Measurements from ENCODE around the gene C1QTNF9.
"Not testable (repeated sequence)": the region's sequence is repeated elsewhere in the genome, so short reads cannot be mapped to it uniquely, and the experiment has no call there.

C1QTNF9 gene

GRCh38 chr13:24341439-24341838 lies 32.1 kb downstream of the C1QTNF9 start:
- Histone ChIP-seq H3F3A (ENCODE audit: control insufficient read depth, insufficient read depth) (no peaks in the 10 kb centered on the region), H3K4me2 (ENCODE audit: low read length) (no peak overlapping the region), H3K79me2 (ENCODE audit: control insufficient read depth, low read length) (no peaks in the 10 kb centered on the region), H3K27ac (ENCODE audit: low read depth, low read length) (no peak overlapping the region), H3K9me2 (replicated peaks; ENCODE audit: control insufficient read depth, low read length) (no peaks in the 10 kb centered on the region), H3K27me3 (ENCODE audit: control insufficient read depth, low read length) (no peaks in the 10 kb centered on the region), H3K4me3 (ENCODE audit: low read length) (no peak overlapping the region), H4K20me1 (ENCODE audit: control insufficient read depth, insufficient read depth, low read depth, low read length) (no peaks in the 10 kb centered on the region), H3K4me1 (ENCODE audit: control insufficient read depth, low read length) (no peaks in the 10 kb centered on the region), H3K36me3 (ENCODE audit: control insufficient read depth, low read length) (no peaks in the 10 kb centered on the region), H3K9me3 (ENCODE audit: control insufficient read depth, insufficient read depth, low read length) (peaks cover 5% of the 10 kb centered on the region; the same call in 1 of the 2 replicates)
- no peak for TF ChIP-seq CTCF (IDR thresholded peaks at IDR 0.05; ENCODE audit: low read depth, low read length, poor library complexity, severe bottlenecking)
- TF ChIP-seq EZH2phosphoT487 (IDR thresholded peaks at IDR 0.05; ENCODE audit: borderline replicate concordance, low read length): no peak

GRCh38 chr13:24348385-24348784 lies 39.0 kb downstream of the C1QTNF9 start:
- no peaks in the 10 kb centered on the region for H3K9me3 ChIP-seq (ENCODE audit: control insufficient read depth, insufficient read depth, low read length)
- no peaks in the 10 kb centered on the region for H3F3A ChIP-seq (ENCODE audit: control insufficient read depth, insufficient read depth)
- no peaks in the 10 kb centered on the region for H4K20me1 ChIP-seq (ENCODE audit: control insufficient read depth, insufficient read depth, low read depth, low read length)
- no peak overlapping the region for H3K27ac ChIP-seq (ENCODE audit: low read depth, low read length)
- no peaks in the 10 kb centered on the region for H3K79me2 ChIP-seq (ENCODE audit: control insufficient read depth, low read length)
- H3K4me2 ChIP-seq (ENCODE audit: low read length): no peak overlapping the region
- no peak for TF ChIP-seq CTCF (IDR thresholded peaks at IDR 0.05; ENCODE audit: low read depth, low read length, poor library complexity, severe bottlenecking)
- no peak for TF ChIP-seq EZH2phosphoT487 (IDR thresholded peaks at IDR 0.05; ENCODE audit: borderline replicate concordance, low read length)
- no peaks in the 10 kb centered on the region for H3K9me2 ChIP-seq (replicated peaks; ENCODE audit: control insufficient read depth, low read length)
- H3K4me3 ChIP-seq (ENCODE audit: low read length): no peak overlapping the region
- no peaks in the 10 kb centered on the region for H3K36me3 ChIP-seq (ENCODE audit: control insufficient read depth, low read length)
- no peaks in the 10 kb centered on the region for H3K4me1 ChIP-seq (ENCODE audit: control insufficient read depth, low read length)
- peaks cover 3% of the 10 kb centered on the region; the same call in 1 of the 2 replicates for H3K27me3 ChIP-seq (ENCODE audit: control insufficient read depth, low read length)

GRCh38 chr13:24348797-24349515 lies 39.6 kb downstream of the C1QTNF9 start:
- Histone ChIP-seq H3K79me2 (ENCODE audit: control insufficient read depth, low read length) (no peaks in the 10 kb centered on the region), H3K27ac (ENCODE audit: low read depth, low read length) (no peak overlapping the region), H3K4me1 (ENCODE audit: control insufficient read depth, low read length) (no peaks in the 10 kb centered on the region), H3K27me3 (ENCODE audit: control insufficient read depth, low read length) (peaks cover 3% of the 10 kb centered on the region; the same call in 1 of the 2 replicates), H3K4me2 (ENCODE audit: low read length) (no peak overlapping the region), H3K4me3 (ENCODE audit: low read length) (no peak overlapping the region), H4K20me1 (ENCODE audit: control insufficient read depth, insufficient read depth, low read depth, low read length) (no peaks in the 10 kb centered on the region), H3K9me2 (replicated peaks; ENCODE audit: control insufficient read depth, low read length) (no peaks in the 10 kb centered on the region), H3K36me3 (ENCODE audit: control insufficient read depth, low read length) (no peaks in the 10 kb centered on the region), H3F3A (ENCODE audit: control insufficient read depth, insufficient read depth) (no peaks in the 10 kb centered on the region), H3K9me3 (ENCODE audit: control insufficient read depth, insufficient read depth, low read length) (no peaks in the 10 kb centered on the region)
- TF ChIP-seq CTCF (IDR thresholded peaks at IDR 0.05; ENCODE audit: low read depth, low read length, poor library complexity, severe bottlenecking) (no peak), EZH2phosphoT487 (IDR thresholded peaks at IDR 0.05; ENCODE audit: borderline replicate concordance, low read length) (no peak)

GRCh38 chr13:24349778-24350664 lies 40.6 kb downstream of the C1QTNF9 start:
- H3K36me3 ChIP-seq (ENCODE audit: control insufficient read depth, low read length); H3K4me3 ChIP-seq (ENCODE audit: low read length); H3F3A ChIP-seq (ENCODE audit: control insufficient read depth, insufficient read depth); H3K79me2 ChIP-seq (ENCODE audit: control insufficient read depth, low read length); H3K27ac ChIP-seq (ENCODE audit: low read depth, low read length); H3K4me2 ChIP-seq (ENCODE audit: low read length); H3K27me3 ChIP-seq (ENCODE audit: control insufficient read depth, low read length); H3K9me3 ChIP-seq (ENCODE audit: control insufficient read depth, insufficient read depth, low read length); H3K4me1 ChIP-seq (ENCODE audit: control insufficient read depth, low read length); H3K9me2 ChIP-seq (replicated peaks; ENCODE audit: control insufficient read depth, low read length); H4K20me1 ChIP-seq (ENCODE audit: control insufficient read depth, insufficient read depth, low read depth, low read length): not testable (repeated sequence)

Measured in DOHH2 (cell line).